DOHH2 (cell line): ENCODE results near the gene TRPM3.

Source experiments
- H3F3A ChIP-seq: fragments of 200-600 bp; sonication (generic), shearing (Covaris generic); 2 replicates; pipeline ENCODE4 v1.6.0; 2016; ENCODE audit warnings: antibody characterized with exemption, mild to moderate bottlenecking; ENCODE audit not compliant: control insufficient read depth, insufficient read depth
- H3K27ac ChIP-seq: fragments of 200-600 bp; sonication (generic); 2 replicates; pipeline ENCODE4 v1.5.1; 2014; ENCODE audit warnings: low read depth, mild to moderate bottlenecking, low read length, moderate library complexity
- H3K27me3 ChIP-seq: fragments of 200-600 bp; sonication (generic); 2 replicates; pipeline ENCODE4 v1.6.1; 2014; ENCODE audit warnings: mild to moderate bottlenecking, low read length, mixed read lengths; ENCODE audit not compliant: control insufficient read depth
- H3K36me3 ChIP-seq: fragments of 200-600 bp; sonication (generic); 2 replicates; pipeline ENCODE4 v1.6.1; 2014; ENCODE audit warnings: mild to moderate bottlenecking, low read length, moderate library complexity, mixed read lengths; ENCODE audit not compliant: control insufficient read depth
- H3K4me1 ChIP-seq: fragments of 200-600 bp; sonication (generic); 2 replicates; pipeline ENCODE4 v1.6.1; 2014; ENCODE audit warnings: mild to moderate bottlenecking, low read length, mixed read lengths; ENCODE audit not compliant: control insufficient read depth
- H3K4me2 ChIP-seq: fragments of 200-600 bp; sonication (generic); 2 replicates; pipeline ENCODE4 v1.6.0; 2014; ENCODE audit warnings: mild to moderate bottlenecking, low read length, moderate library complexity
- H3K4me3 ChIP-seq: fragments of 200-600 bp; sonication (generic); 2 replicates; pipeline ENCODE4 v1.5.1; 2014; ENCODE audit warnings: mild to moderate bottlenecking, low read length, mixed read lengths
- H3K79me2 ChIP-seq: fragments of 200-600 bp; sonication (generic); 2 replicates; pipeline ENCODE4 v1.6.1; 2014; ENCODE audit warnings: mild to moderate bottlenecking, low read length, mixed read lengths; ENCODE audit not compliant: control insufficient read depth
- H3K9me2 ChIP-seq: fragments of 200-600 bp; sonication (generic); replicated peaks from 2 replicates; pipeline ENCODE4 v1.6.1; 2014; ENCODE audit warnings: mild to moderate bottlenecking, low read length, mixed read lengths; ENCODE audit not compliant: control insufficient read depth
- H3K9me3 ChIP-seq: fragments of 200-600 bp; sonication (generic); 2 replicates; pipeline ENCODE4 v1.6.1; 2014; ENCODE audit warnings: antibody characterized with exemption, low read length, mixed read lengths; ENCODE audit not compliant: control insufficient read depth, insufficient read depth
- H4K20me1 ChIP-seq: fragments of 200-600 bp; sonication (generic); 2 replicates; pipeline ENCODE4 v1.6.0; 2014; ENCODE audit warnings: low read depth, mild to moderate bottlenecking, antibody characterized with exemption, low read length, moderate library complexity; ENCODE audit not compliant: control insufficient read depth, insufficient read depth
- CTCF ChIP-seq: fragments of 200-600 bp; sonication (generic); IDR thresholded peaks from one replicate; pipeline ENCODE4 v1.5.1; 2014; ENCODE audit warnings: antibody characterized with exemption, mild to moderate bottlenecking, low read depth, low read length; ENCODE audit not compliant: poor library complexity, severe bottlenecking
- EZH2phosphoT487 ChIP-seq: fragments of 200-600 bp; sonication (generic); IDR thresholded peaks from 2 replicates; pipeline ENCODE4 v1.6.1; 2017; ENCODE audit warnings: borderline replicate concordance, mild to moderate bottlenecking, antibody characterized with exemption, low read length, moderate library complexity, mixed read lengths

The TRPM3 gene

GRCh38 chr9:71120501-71121247 is 747 bp downstream of the TRPM3 start:
- no peaks in the 10 kb centered on the region for H3K9me2 ChIP-seq
- H3K27me3 ChIP-seq = no peaks in the 10 kb centered on the region
- no peak overlapping the region for H3K4me2 ChIP-seq
- no peaks in the 10 kb centered on the region for H3K36me3 ChIP-seq
- no peaks in the 10 kb centered on the region for H3K9me3 ChIP-seq
- TF ChIP-seq CTCF (no peak), EZH2phosphoT487 (no peak)
- no peak overlapping the region for H3K27ac ChIP-seq
- H3F3A ChIP-seq = no peaks in the 10 kb centered on the region
- no peaks in the 10 kb centered on the region for H3K4me1 ChIP-seq
- H3K79me2 ChIP-seq = no peaks in the 10 kb centered on the region
- no peak overlapping the region for H3K4me3 ChIP-seq
- H4K20me1 ChIP-seq = no peaks in the 10 kb centered on the region

- Histone ChIP-seq H3K9me2 (no peaks in the 10 kb centered on the region), H3K27me3 (no peaks in the 10 kb centered on the region), H3K79me2 (no peaks in the 10 kb centered on the region), H3K27ac (no peak overlapping the region), H3K36me3 (no peaks in the 10 kb centered on the region), H3K4me2 (no peak overlapping the region), H3K9me3 (no peaks in the 10 kb centered on the region), H3K4me3 (no peak overlapping the region), H3F3A (no peaks in the 10 kb centered on the region), H4K20me1 (no peaks in the 10 kb centered on the region), H3K4me1 (no peaks in the 10 kb centered on the region)
- no peak for TF ChIP-seq EZH2phosphoT487
- no peak for TF ChIP-seq CTCF
Observed at GRCh38 chr9:71119746-71120145, 1.7 kb downstream of the TRPM3 start.

- Histone ChIP-seq H3K27ac (no peak overlapping the region), H3K4me2 (no peak overlapping the region), H3K4me3 (no peak overlapping the region), H3F3A (no peaks in the 10 kb centered on the region), H4K20me1 (no peaks in the 10 kb centered on the region), H3K9me3 (no peaks in the 10 kb centered on the region), H3K4me1 (no peaks in the 10 kb centered on the region), H3K79me2 (no peaks in the 10 kb centered on the region), H3K9me2 (no peaks in the 10 kb centered on the region), H3K36me3 (no peaks in the 10 kb centered on the region), H3K27me3 (no peaks in the 10 kb centered on the region)
- TF ChIP-seq EZH2phosphoT487 = no peak
- TF ChIP-seq CTCF = no peak
Observed at GRCh38 chr9:71118324-71118723, 3.1 kb downstream of the TRPM3 start.
